Adipocyte (in vitro differentiated cells): ENCODE data around the gene COX6A2.
A peak's percentile ranks its signal among the peaks of the same experiment; 100 is the strongest.

ENCODE experiments used
- DNase-seq: peaks from one replicate; pipeline ENCODE4 v3.0.0-alpha.2; 2015; ENCODE audit warnings: low read depth
- H3K27me3 ChIP-seq: replicated peaks from 2 replicates; pipeline ENCODE4 v1.7.0; 2013; ENCODE audit warnings: mild to moderate bottlenecking, low read length, moderate library complexity; ENCODE audit not compliant: control insufficient read depth, insufficient read depth
- H3K36me3 ChIP-seq: 2 replicates; pipeline ENCODE4 v1.7.0; 2013; ENCODE audit warnings: low read length, mild to moderate bottlenecking, moderate library complexity; ENCODE audit not compliant: control insufficient read depth, insufficient read depth, severe bottlenecking
- H3K4me1 ChIP-seq: 2 replicates; pipeline ENCODE4 v1.7.0; 2013; ENCODE audit warnings: mild to moderate bottlenecking, low read length, moderate library complexity; ENCODE audit not compliant: control insufficient read depth, insufficient read depth
- H3K4me3 ChIP-seq: 2 replicates; pipeline ENCODE4 v1.7.0; 2013; ENCODE audit warnings: mild to moderate bottlenecking, low read length, moderate library complexity
- H3K9ac ChIP-seq: 2 replicates; pipeline ENCODE4 v1.7.0; 2013; ENCODE audit warnings: mild to moderate bottlenecking, low read length, moderate library complexity
- H3K9me3 ChIP-seq: 2 replicates; pipeline ENCODE4 v1.7.0; 2013; ENCODE audit warnings: mild to moderate bottlenecking, low read length, moderate library complexity; ENCODE audit not compliant: control insufficient read depth

The COX6A2 gene

DNA sequence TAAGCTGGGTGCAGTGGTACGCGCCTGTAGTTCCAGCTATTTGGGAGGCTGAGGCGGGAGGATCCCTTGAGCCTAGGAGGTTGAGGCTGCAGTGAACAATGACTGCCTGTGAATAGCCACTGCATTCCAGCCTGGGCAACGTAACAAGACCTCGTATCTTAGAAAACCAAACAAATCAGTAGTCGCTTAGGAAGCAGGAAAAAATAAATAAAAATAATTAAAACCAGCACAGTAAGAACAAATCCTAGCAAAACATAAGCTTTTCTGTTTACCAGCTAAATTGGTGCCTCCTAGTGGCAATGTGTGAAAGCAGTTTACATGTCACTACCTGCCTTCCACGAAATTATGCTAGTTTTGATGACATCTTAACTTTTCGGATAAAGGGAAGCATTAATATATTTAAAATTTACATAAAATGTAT is 32.4 kb upstream of the COX6A2 start:
- peak; percentile 87 for DNase-seq
- H3K4me3 ChIP-seq: peak overlapping the region; percentile 86
- H3K4me1 ChIP-seq: peaks cover 31% of the 10 kb centered on the region
- peak overlapping the region; percentile 78 for H3K9ac ChIP-seq
- peaks cover 28% of the 10 kb centered on the region for H3K36me3 ChIP-seq
- H3K9me3 ChIP-seq: no peaks in the 10 kb centered on the region
- no peaks in the 10 kb centered on the region for H3K27me3 ChIP-seq

DNA sequence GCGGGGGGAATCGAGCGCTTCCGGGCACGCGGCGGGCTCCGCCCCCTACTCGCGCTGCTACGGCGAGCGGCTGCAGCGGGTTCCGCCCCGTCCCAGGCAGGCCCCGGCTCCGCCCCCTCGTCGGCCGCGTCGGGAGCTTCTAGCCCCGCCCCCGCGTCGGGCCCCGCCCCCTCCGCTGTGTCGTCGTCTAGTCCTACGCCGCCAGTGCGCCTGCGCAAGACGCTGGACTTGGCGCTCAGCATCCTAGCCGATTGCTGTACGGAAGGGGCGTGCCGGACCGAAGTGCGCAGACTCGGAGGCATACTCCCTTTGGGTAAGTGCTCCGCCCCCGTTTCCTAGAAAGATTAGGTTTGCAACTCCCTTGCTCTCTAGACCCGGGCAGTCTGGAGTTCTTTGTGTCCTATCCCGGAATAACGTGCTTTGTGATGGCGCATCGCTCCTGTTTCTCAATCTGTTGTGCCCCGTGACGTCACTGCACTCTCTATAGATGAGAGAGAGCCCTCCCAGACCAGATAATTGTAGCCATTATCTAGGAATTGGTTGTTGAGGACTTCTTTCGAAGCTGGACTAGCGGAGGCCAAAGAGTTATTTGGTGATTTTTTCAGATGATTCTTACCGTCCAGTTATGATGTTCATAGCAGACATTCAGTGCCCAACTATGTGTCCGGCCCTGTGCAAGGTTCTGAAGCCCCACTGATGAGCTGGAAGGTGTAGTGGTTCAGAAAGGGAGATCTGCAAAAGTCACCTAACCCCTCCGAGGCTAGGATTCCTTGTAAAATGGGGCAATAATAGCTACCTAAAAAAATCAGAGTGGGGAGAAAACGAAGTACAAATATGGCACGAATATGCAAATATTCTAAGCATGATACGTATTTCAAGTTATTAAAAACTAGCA is 31.8 kb upstream of the COX6A2 start:
- H3K4me3 ChIP-seq: peak overlapping the region; percentile 92
- H3K27me3 ChIP-seq: no peaks in the 10 kb centered on the region
- H3K9me3 ChIP-seq: no peaks in the 10 kb centered on the region
- H3K36me3 ChIP-seq: peaks cover 24% of the 10 kb centered on the region
- H3K9ac ChIP-seq: peak overlapping the region; percentile 99
- peaks cover 37% of the 10 kb centered on the region for H3K4me1 ChIP-seq
- DNase-seq: peak; percentile 100

GRCh38 chr16:31458844-31459686 is 30.9 kb upstream of the COX6A2 start, which contains the start of gene ARMC5:
TSS of gene ARMC5 (plus strand) at chr16:31459501. CDS start at chr16:31459525, 24 bp downstream.
- Histone ChIP-seq H3K4me1 (peaks cover 44% of the 10 kb centered on the region), H3K9me3 (no peaks in the 10 kb centered on the region), H3K27me3 (no peaks in the 10 kb centered on the region), H3K36me3 (peaks cover 20% of the 10 kb centered on the region), H3K4me3 (peak within 1 kb of the TSS; percentile 92), H3K9ac (peak within 1 kb of the TSS; percentile 99)
- DNase-seq: peak; percentile 99

DNA sequence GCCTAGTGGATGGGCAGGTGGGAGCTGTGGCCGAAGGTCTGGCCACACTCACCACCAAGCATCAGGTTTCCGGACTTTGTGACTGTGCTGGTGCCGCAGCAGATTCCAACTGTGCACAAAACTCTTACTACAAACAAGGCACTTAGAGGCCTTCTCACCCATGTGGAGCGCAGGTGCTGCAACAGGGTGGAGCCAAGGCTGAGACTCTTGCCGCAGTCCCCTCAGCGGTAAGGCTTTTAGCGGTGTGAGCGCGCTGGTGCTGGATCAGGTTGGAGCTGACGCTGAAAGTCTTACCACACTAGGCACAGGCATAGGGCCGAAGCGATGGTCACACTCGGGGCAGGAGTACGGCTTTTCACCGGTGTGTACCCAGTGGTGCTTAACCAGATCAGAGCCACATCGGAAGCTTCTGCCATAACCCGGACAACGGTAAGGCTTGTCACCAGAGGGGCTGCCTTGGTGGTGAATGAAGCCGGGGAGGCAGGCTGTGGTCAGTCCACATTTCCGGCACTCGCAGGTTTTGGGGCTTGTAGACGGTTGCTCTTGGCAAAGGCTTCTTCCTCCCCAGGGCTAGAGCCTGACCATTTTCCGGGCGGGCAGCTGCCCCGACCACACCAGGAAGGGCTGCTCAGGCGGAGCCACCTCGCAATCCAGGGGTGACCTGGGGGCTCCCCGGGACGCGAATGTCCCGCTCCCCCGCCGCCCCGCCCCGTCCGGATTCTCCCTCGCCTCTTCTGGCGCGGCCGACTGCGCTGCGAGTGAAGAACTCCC is 30.1 kb upstream of the COX6A2 start:
- peak overlapping the region; percentile 92 for H3K4me3 ChIP-seq
- no peaks in the 10 kb centered on the region for H3K9me3 ChIP-seq
- H3K27me3 ChIP-seq: no peaks in the 10 kb centered on the region
- peaks cover 50% of the 10 kb centered on the region for H3K4me1 ChIP-seq
- DNase-seq: peak; percentile 65
- peaks cover 13% of the 10 kb centered on the region for H3K36me3 ChIP-seq
- peak overlapping the region; percentile 99 for H3K9ac ChIP-seq

GRCh38 chr16:31456988-31457360 is 28.8 kb upstream of the COX6A2 start:
- peak overlapping the region; percentile 92 for H3K4me3 ChIP-seq

DNA sequence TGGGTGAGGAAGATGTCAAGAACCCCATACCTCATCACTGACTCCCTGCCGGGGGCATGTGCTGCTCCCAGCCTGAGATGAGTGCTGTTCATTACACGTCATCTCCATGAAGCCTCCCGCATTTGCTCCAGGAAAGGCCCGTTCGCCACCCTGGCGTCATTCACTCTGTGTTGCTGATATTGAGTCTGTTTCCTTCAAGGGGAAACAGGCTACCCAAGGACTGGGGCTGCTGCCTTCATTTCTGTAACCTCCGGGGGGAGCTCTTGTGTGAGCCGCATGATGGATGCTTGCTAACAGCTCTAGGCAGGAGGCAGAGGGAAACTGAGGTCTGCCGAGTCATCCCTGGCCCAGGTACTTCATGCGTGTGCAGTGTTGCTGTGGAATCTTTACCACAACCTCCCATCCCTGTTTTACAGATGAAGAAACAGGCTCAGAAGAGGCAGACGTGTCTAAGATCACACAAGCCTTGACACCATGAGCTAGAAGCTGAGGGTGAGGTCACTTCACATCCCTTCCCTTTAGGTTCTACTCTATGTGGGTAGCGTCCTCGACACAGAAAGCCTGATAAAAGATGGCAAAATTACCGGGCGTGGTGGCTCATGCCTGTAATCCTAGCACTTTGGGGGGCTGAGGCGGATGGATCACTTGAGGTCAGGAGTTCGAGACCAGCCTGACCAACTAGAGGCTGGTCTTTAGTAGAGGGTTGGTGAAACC is 27.6 kb upstream of the COX6A2 start:
- Histone ChIP-seq H3K27me3 (no peaks in the 10 kb centered on the region), H3K4me1 (peaks cover 71% of the 10 kb centered on the region), H3K9me3 (no peaks in the 10 kb centered on the region), H3K9ac (peak overlapping the region; percentile 2), H3K36me3 (no peaks in the 10 kb centered on the region), H3K4me3 (peak overlapping the region; percentile 4)
- peak; percentile 24 for DNase-seq

More at GRCh38 chr16:31456988-31457360, 28.8 kb upstream of the COX6A2 start:
- Histone ChIP-seq H3K9ac (peak overlapping the region; percentile 99), H3K9me3 (no peaks in the 10 kb centered on the region), H3K27me3 (no peaks in the 10 kb centered on the region), H3K4me1 (peaks cover 63% of the 10 kb centered on the region), H3K36me3 (peaks cover 2% of the 10 kb centered on the region)
- no peak for DNase-seq

- DNase-seq: peak; percentile 44
- Histone ChIP-seq H3K9ac (peak overlapping the region; percentile 77), H3K4me1 (peaks cover 62% of the 10 kb centered on the region), H3K4me3 (peak overlapping the region; percentile 63), H3K27me3 (no peaks in the 10 kb centered on the region), H3K9me3 (no peaks in the 10 kb centered on the region), H3K36me3 (no peaks in the 10 kb centered on the region)
Observed at GRCh38 chr16:31453255-31454204, 25.4 kb upstream of the COX6A2 start.

DNA sequence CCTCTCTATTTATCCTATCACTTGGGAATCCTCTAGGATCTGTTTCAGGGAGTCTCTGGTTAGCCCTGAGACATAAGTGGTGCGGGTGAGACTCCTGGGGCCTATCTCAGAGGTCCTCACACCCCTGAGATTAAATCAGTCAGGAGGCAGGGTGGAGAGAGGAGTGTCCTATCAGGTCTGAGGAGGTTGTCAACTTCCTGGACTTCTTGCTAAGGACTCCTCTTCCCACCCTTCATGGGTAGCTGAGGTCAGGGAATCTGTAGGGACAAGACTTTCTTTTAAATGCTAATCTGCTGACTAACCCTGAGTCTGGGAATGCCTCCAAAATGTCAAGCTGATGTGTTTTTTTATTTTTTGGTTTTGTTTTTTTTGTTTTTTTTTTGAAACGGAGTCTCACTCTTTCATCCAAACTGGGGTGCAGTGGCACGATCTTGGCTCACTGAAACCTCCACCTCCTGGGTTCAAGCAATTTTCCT is 24.5 kb upstream of the COX6A2 start:
- no peaks in the 10 kb centered on the region for H3K9me3 ChIP-seq
- H3K4me1 ChIP-seq: peaks cover 58% of the 10 kb centered on the region
- no peaks in the 10 kb centered on the region for H3K27me3 ChIP-seq
- peak overlapping the region; percentile 77 for H3K9ac ChIP-seq
- DNase-seq: peak; percentile 90
- H3K36me3 ChIP-seq: no peaks in the 10 kb centered on the region
- H3K4me3 ChIP-seq: peak overlapping the region; percentile 63

GRCh38 chr16:31451681-31452351 is 23.7 kb upstream of the COX6A2 start:
- H3K9me3 ChIP-seq: no peaks in the 10 kb centered on the region
- peak overlapping the region; percentile 77 for H3K9ac ChIP-seq

More at GRCh38 chr16:31451681-31452351, 23.7 kb upstream of the COX6A2 start:
- H3K36me3 ChIP-seq: no peaks in the 10 kb centered on the region
- peaks cover 49% of the 10 kb centered on the region for H3K4me1 ChIP-seq
- H3K4me3 ChIP-seq: peak overlapping the region; percentile 33
- DNase-seq: peak; percentile 79
- no peaks in the 10 kb centered on the region for H3K27me3 ChIP-seq
